Sigmoid colon (tissue), 7 donors: ENCODE results near the gene RNF144A. TPM values are rescaled to one million over a fixed set of nuclear protein-coding genes. Genes with fewer than 3 reads are reported as not detected.

ENCODE experiments used
- DNase-seq: peaks from one replicate; pipeline ENCODE4 v3.0.0-alpha.2; 2019
- H3K27ac ChIP-seq, 4 donors: fragments of 200-600 bp; sonication (generic); one replicate each; pipeline ENCODE4 v1.5.1; 2016 to 2019; ENCODE audit warnings: mild to moderate bottlenecking in 1 of 4
- H3K27me3 ChIP-seq, 3 donors: fragments of 200-600 bp; sonication (generic); one replicate each; pipeline ENCODE4 v1.5.1; 2019; ENCODE audit warnings: mild to moderate bottlenecking in 1 of 3
- H3K36me3 ChIP-seq, 4 donors: fragments of 200-600 bp; sonication (generic); one replicate each; pipeline ENCODE4 v1.5.1; 2016 to 2019
- H3K4me1 ChIP-seq, 4 donors: fragments of 200-600 bp; sonication (generic); one replicate each; pipeline ENCODE4 v1.5.1; 2017 to 2019
- H3K4me3 ChIP-seq, 4 donors: fragments of 200-600 bp; sonication (generic); one replicate each; pipeline ENCODE4 v1.5.1; 2017 to 2019; ENCODE audit warnings: mild to moderate bottlenecking in 2 of 4, moderate library complexity in 1 of 4
- H3K9me3 ChIP-seq, 4 donors: fragments of 200-600 bp in 3 of 4; sonication (generic) in 3 of 4; one replicate each; pipeline versions ENCODE4 v1.5.1 to v1.6.1; 2013 to 2019
- CTCF ChIP-seq, 4 experiments: fragments of 450-650 bp in 3 of 4; fragments of 200-600 bp in 1 of 4; IDR thresholded peaks; one replicate each; pipeline ENCODE4 v1.5.1; 2016 to 2019; ENCODE audit warnings: antibody characterized with exemption in 4 of 4, mild to moderate bottlenecking in 3 of 4, moderate library complexity in 2 of 4
- EP300 ChIP-seq, 4 donors: sonication (generic); formaldehyde crosslinking; IDR thresholded peaks; one replicate each; pipeline ENCODE4 v1.6.1; 2017; ENCODE audit warnings: antibody characterized with exemption in 4 of 4
- POLR2A ChIP-seq, 2 donors: fragments of 450-650 bp; IDR thresholded peaks; one replicate each; pipeline ENCODE4 v1.6.1; 2016; ENCODE audit warnings: antibody characterized with exemption in 2 of 2, mild to moderate bottlenecking in 2 of 2, moderate library complexity in 2 of 2
- POLR2AphosphoS5 ChIP-seq, 4 donors: sonication (generic); formaldehyde crosslinking; IDR thresholded peaks; one replicate each; pipeline ENCODE4 v1.6.1; 2017; ENCODE audit warnings: antibody characterized with exemption in 4 of 4
- WGBS, 2 donors: extraction: QIAGEN DNeasy Blood & Tissue Kit; methylation state at CpG; one replicate each; pipeline ENCODE4 v1.1.7; 2013; 5-methylcytosine and 5-hydroxymethylcytosine counted together
- intact Hi-C: fragments of 100-400 bp; cut with DNase I; formaldehyde crosslinking; loops from one replicate; pipeline ENCODE4 v1.15.1; 2023
- polyA plus RNA-seq, 3 donors: library from polyadenylated mRNA; stranded (reverse); fragments of 200-250 nt; gene quantifications; one replicate each; pipeline ENCODE4 v1.2.3, GENCODE V29; 2013
- total RNA-seq, 4 donors: library from RNA; depleted of rRNA; stranded (reverse); fragments of >200 nt; gene quantifications; one replicate each; pipeline ENCODE4 v1.1.0, GENCODE V29; 2016
- donor health status: healthy with polysubstance abuse.
- donor health status: Bipolar disorder and iron deficiency.
- donor health status: healthy.

RNF144A gene
- total and polyA plus RNA-seq, 7 donors = 4.8 to 14.2 (median 12.1) TPM

DNA sequence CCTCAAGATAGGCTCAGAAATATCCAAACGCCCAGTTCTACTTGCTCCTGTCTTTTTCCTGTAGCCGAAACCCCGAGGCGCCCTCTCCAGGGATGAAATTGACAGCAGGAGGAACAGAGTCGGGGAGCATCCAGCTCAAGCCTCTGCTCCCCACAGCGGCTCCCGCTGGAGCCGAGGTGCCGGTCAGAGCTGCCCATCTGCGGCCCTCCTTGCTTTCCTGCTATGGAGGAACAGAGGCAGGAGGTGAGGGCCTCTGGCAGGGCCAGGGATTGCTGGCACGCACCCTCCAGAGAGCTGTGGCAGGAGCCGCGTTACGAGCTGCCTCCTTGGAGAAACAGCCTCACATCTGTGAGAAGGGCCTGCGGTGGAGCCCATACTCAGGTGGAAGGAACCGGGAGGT lies 172.1 kb downstream of the RNF144A start:
- no peak overlapping the region for H3K27ac ChIP-seq
- intact Hi-C loops = no loop called here
- 92 to 95% methylated on average over 16 of the region's 16 CpGs for WGBS, 2 donors
- no peaks in the 10 kb centered on the region for H3K27me3 ChIP-seq
- H3K4me3 ChIP-seq = no peak overlapping the region
- DNase-seq = no peak
- TF ChIP-seq POLR2AphosphoS5 (IDR thresholded peaks at IDR 0.05) = no peak
- TF ChIP-seq POLR2A (IDR thresholded peaks at IDR 0.05) = no peak
- no peak for TF ChIP-seq CTCF (IDR thresholded peaks at IDR 0.05)
- TF ChIP-seq EP300 (IDR thresholded peaks at IDR 0.05) = no peak
- no peaks in the 10 kb centered on the region for H3K4me1 ChIP-seq
- no peaks in the 10 kb centered on the region for H3K36me3 ChIP-seq
- H3K9me3 ChIP-seq = no peaks in the 10 kb centered on the region

GRCh38 chr2:7089898-7090510 lies 172.8 kb downstream of the RNF144A start:
- Histone ChIP-seq H3K4me1 (no peaks in the 10 kb centered on the region), H3K9me3 (no peaks in the 10 kb centered on the region), H3K36me3 (no peaks in the 10 kb centered on the region), H3K4me3 (no peak overlapping the region), H3K27me3 (no peaks in the 10 kb centered on the region), H3K27ac (no peak overlapping the region)
- no peak for DNase-seq
- 86 to 89% methylated on average over 26 of the region's 26 CpGs for WGBS, 2 donors
- TF ChIP-seq CTCF (IDR thresholded peaks at IDR 0.05) = no peak
- no peak for TF ChIP-seq POLR2AphosphoS5 (IDR thresholded peaks at IDR 0.05)
- no peak for TF ChIP-seq EP300 (IDR thresholded peaks at IDR 0.05)
- TF ChIP-seq POLR2A (IDR thresholded peaks at IDR 0.05) = no peak
- intact Hi-C loops = no loop called here

GRCh38 chr2:7093376-7093775 lies 176.2 kb downstream of the RNF144A start:
- Histone ChIP-seq H3K36me3 (no peaks in the 10 kb centered on the region), H3K27me3 (no peaks in the 10 kb centered on the region), H3K9me3 (no peaks in the 10 kb centered on the region), H3K4me3 (no peak overlapping the region), H3K27ac (no peak overlapping the region), H3K4me1 (peaks cover 0 to 11% (median 6%) of the 10 kb centered on the region in 4 donors)
- TF ChIP-seq EP300 (IDR thresholded peaks at IDR 0.05) = no peak
- TF ChIP-seq CTCF (IDR thresholded peaks at IDR 0.05) = no peak
- TF ChIP-seq POLR2AphosphoS5 (IDR thresholded peaks at IDR 0.05) = no peak
- TF ChIP-seq POLR2A (IDR thresholded peaks at IDR 0.05) = no peak
- 83 to 88% methylated on average over 3 of the region's 3 CpGs for WGBS, 2 donors
- no peak for DNase-seq
- intact Hi-C loops = no loop called here

Other genes starting within 250 kb of the RNF144A start
- gene CMPK2, start 51.5 kb upstream of the RNF144A start, total RNA-seq = 10 to 100 TPM in 1 of 4 donors, 1 to 10 TPM in 3; 1.8 to 11.1 (median 7.8) TPM
- gene CMPK2, start 51.5 kb upstream of the RNF144A start, polyA plus RNA-seq = 10 to 100 TPM in 2 of 3 donors, 1 to 10 TPM in 1; 3.6 to 26.1 (median 14.7) TPM
- gene RSAD2, start 39.6 kb upstream of the RNF144A start, total RNA-seq = 10 to 100 TPM in 3 of 4 donors, 1 to 10 TPM in 1; 7.2 to 13.2 (median 11.3) TPM
- gene RSAD2, start 39.6 kb upstream of the RNF144A start, polyA plus RNA-seq = 10 to 100 TPM in 2 of 3 donors, 1 to 10 TPM in 1; 1.2 to 22.3 (median 14.3) TPM